Astrocyte (in vitro differentiated cells and primary cell): ENCODE data around the gene PRKG1.

Experiments
- CTCF ChIP-seq: IDR thresholded peaks from 2 replicates; pipeline ENCODE4 v1.5.1; 2011; ENCODE audit warnings: low read depth, mild to moderate bottlenecking, inconsistent platforms, low read length, moderate library complexity; ENCODE audit not compliant: insufficient read depth
- EZH2 ChIP-seq: IDR thresholded peaks from 2 replicates; pipeline ENCODE4 v1.6.1; 2012; ENCODE audit warnings: mild to moderate bottlenecking, low read length, inconsistent platforms; ENCODE audit not compliant: insufficient read depth

- no peak for TF ChIP-seq CTCF
- TF ChIP-seq EZH2 = no peak
Measured at GRCh38 chr10:51503378-51503777, 429.1 kb downstream of the PRKG1 start.
